ENCODE data around the gene PDE7B. TPM values are rescaled to one million over a fixed set of nuclear protein-coding genes. Genes with fewer than 3 reads are reported as not detected.

PDE7B gene
- total RNA-seq, 2 donors from 2014 or later: 9.0 to 11.2 TPM

DNA sequence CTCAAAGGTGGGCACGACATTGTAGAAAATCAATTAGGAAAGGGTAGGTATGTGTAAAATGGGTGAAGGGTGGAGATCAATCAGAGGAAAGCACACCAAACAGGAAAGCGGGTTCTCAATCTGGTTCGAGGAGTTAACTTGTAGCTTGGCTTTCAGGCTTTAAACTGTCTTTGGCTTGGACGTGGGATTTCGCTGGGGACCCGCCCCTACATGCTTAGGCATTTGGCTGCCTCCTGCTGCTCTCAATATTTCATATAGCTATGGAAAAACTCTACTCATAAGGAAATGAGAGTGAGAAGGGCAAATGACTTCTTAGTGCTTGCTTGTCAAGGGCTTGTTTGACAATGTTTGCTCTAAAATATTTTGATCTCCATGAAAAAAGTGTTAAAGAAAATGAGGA lies 38.1 kb upstream of the PDE7B start:
- H3K36me3 ChIP-seq: no peaks in the 10 kb centered on the region
- H3K9me3 ChIP-seq: no peaks in the 10 kb centered on the region
- H3K4me1 ChIP-seq: peaks cover 0 to 13% of the 10 kb centered on the region in 2 donors
- no peak for DNase-seq (ENCODE audit: low spot score)
- no peaks in the 10 kb centered on the region for H3K27me3 ChIP-seq
- H3K27ac ChIP-seq: no peak overlapping the region
- TF ChIP-seq, protein P1, sequence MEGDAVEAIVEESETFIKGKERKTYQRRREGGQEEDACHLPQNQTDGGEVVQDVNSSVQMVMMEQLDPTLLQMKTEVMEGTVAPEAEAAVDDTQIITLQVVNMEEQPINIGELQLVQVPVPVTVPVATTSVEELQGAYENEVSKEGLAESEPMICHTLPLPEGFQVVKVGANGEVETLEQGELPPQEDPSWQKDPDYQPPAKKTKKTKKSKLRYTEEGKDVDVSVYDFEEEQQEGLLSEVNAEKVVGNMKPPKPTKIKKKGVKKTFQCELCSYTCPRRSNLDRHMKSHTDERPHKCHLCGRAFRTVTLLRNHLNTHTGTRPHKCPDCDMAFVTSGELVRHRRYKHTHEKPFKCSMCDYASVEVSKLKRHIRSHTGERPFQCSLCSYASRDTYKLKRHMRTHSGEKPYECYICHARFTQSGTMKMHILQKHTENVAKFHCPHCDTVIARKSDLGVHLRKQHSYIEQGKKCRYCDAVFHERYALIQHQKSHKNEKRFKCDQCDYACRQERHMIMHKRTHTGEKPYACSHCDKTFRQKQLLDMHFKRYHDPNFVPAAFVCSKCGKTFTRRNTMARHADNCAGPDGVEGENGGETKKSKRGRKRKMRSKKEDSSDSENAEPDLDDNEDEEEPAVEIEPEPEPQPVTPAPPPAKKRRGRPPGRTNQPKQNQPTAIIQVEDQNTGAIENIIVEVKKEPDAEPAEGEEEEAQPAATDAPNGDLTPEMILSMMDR (IDR thresholded peaks at IDR 0.05): no peak
- no peak overlapping the region for H3K4me3 ChIP-seq

- TF ChIP-seq, protein P1 (IDR thresholded peaks at IDR 0.05): no peak
- Histone ChIP-seq H3K4me3 (no peak overlapping the region), H3K9me3 (no peaks in the 10 kb centered on the region), H3K27me3 (no peaks in the 10 kb centered on the region), H3K27ac (no peak overlapping the region), H3K36me3 (no peaks in the 10 kb centered on the region), H3K4me1 (peaks cover 0 to 13% of the 10 kb centered on the region in 2 donors)
- DNase-seq (ENCODE audit: low spot score): no peak
Observed at GRCh38 chr6:135814043-135814442, 37.5 kb upstream of the PDE7B start.

DNA sequence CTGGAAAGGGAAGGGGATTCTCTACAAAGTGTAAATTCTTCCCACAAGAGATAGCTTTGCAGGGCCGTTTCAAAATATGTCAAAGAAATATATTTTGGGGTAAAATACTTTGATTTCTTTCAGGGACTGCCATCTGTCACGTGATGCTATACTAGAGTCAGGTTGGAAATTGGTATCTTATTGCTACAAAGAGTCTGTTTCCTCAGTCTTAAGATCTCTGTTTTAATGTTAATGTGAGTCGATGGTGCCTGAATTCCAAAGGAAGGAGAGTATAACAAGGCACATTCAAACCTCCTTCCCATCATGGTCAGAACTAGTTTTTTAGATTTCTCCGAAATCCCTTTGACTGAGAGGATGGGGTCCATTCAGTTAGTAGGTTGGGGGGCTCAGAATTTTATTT lies 36.3 kb upstream of the PDE7B start:
- Histone ChIP-seq H3K4me1 (peaks cover 0 to 13% of the 10 kb centered on the region in 2 donors), H3K27ac (no peak overlapping the region), H3K4me3 (no peak overlapping the region), H3K27me3 (no peaks in the 10 kb centered on the region), H3K9me3 (no peaks in the 10 kb centered on the region), H3K36me3 (no peaks in the 10 kb centered on the region)
- TF ChIP-seq, protein P1 (IDR thresholded peaks at IDR 0.05): no peak
- no peak for DNase-seq (ENCODE audit: low spot score)

GRCh38 chr6:135817035-135817434 lies 34.5 kb upstream of the PDE7B start:
- H3K36me3 ChIP-seq: no peaks in the 10 kb centered on the region
- DNase-seq (ENCODE audit: low spot score): no peak
- TF ChIP-seq, protein P1 (IDR thresholded peaks at IDR 0.05): no peak
- H3K4me3 ChIP-seq: no peak overlapping the region
- no peaks in the 10 kb centered on the region for H3K9me3 ChIP-seq
- H3K27ac ChIP-seq: no peak overlapping the region
- no peaks in the 10 kb centered on the region for H3K27me3 ChIP-seq
- peaks cover 0 to 4% of the 10 kb centered on the region in 2 donors for H3K4me1 ChIP-seq

DNA sequence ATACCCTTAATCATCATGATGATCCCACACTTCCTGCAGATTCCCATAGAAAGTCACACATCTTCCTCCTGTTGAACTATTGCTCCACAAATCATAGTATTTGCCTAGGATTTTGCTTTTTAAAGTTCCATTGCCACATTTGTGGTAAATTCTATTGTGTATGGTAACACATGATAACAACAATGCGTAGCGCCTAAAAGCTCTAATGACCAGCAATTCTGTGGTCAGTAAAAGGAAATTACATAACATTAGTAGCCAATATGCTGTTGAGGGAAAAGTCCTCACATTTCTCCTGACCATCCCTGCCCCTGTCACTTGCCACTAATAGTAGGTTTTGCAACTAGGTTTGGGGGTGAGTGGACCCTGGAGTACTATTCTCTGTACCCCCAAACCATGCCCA lies 31.8 kb upstream of the PDE7B start:
- Histone ChIP-seq H3K4me3 (no peak overlapping the region), H3K36me3 (no peaks in the 10 kb centered on the region), H3K27ac (no peak overlapping the region), H3K27me3 (no peaks in the 10 kb centered on the region), H3K4me1 (no peaks in the 10 kb centered on the region), H3K9me3 (no peaks in the 10 kb centered on the region)
- TF ChIP-seq, protein P1 (IDR thresholded peaks at IDR 0.05): no peak
- DNase-seq (ENCODE audit: low spot score): no peak

DNA sequence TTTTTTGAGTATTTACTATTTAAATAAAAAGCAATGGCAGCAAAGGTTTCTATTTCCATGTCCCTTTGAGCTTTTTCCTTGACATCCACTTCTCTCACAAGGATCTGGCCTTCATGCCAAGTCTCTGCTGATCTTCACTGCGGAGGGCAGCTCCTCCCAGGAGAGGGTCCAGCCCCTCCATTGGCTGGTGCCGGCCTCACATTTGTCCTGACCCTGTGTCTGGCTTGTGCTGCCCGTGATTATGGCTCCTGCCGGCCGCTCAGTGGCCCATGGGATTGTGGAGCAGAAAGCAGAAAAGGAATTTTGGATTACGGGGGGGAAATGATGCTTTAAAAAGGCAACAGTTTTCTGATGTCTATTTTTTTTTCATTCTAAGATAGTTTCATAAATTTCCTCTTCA lies 31.2 kb upstream of the PDE7B start:
- no peak for DNase-seq (ENCODE audit: low spot score)
- H3K4me3 ChIP-seq: no peak overlapping the region
- TF ChIP-seq, protein P1 (IDR thresholded peaks at IDR 0.05): no peak
- H3K4me1 ChIP-seq: no peaks in the 10 kb centered on the region
- no peaks in the 10 kb centered on the region for H3K9me3 ChIP-seq
- no peak overlapping the region for H3K27ac ChIP-seq
- no peaks in the 10 kb centered on the region for H3K36me3 ChIP-seq
- no peaks in the 10 kb centered on the region for H3K27me3 ChIP-seq

Data from right atrium auricular region (tissue), 2 donors.